Endothelial cell of umbilical vein (primary cell): ENCODE measurements around the gene NQO1. TPM values are rescaled to one million over a fixed set of nuclear protein-coding genes. Genes with fewer than 3 reads are reported as not detected.

Experiments
- BruUV-seq: library from RNA; stranded (reverse); fragments of 400-500 nt; replicated peaks from 2 replicates; lab custom pipeline; 2021; lab: Mats Ljungman, UMichigan
- CTCF ChIA-PET: fragments of 300-600, 350-600 bp; sonication (Branson Sonifier 250); formaldehyde crosslinking; loops from one replicate; lab custom pipeline; 2021; ENCODE audit warnings: antibody characterized with exemption, inconsistent platforms; lab: Charles Lee
- POLR2A ChIA-PET: fragments of 300-600, 350-600 bp; sonication (Branson Sonifier 250); formaldehyde crosslinking; loops from one replicate; lab custom pipeline; 2021; ENCODE audit warnings: antibody characterized with exemption, inconsistent platforms; lab: Charles Lee
- DNase-seq: peaks from one replicate; pipeline ENCODE4 v3.0.0-alpha.2; 2011; ENCODE audit warnings: low read depth, low spot score
- FAIRE-seq: peaks from 2 replicates; lab custom pipeline; 2011; peaks lifted over from hg19 to GRCh38; lab: Jason Lieb, UNC
- H2AFZ ChIP-seq: 2 replicates; pipeline ENCODE4 v1.6.0; 2012; ENCODE audit warnings: low read depth, low read length, control low read depth, inconsistent platforms
- H3K27ac ChIP-seq: 2 replicates; pipeline ENCODE4 v1.5.1; 2011; ENCODE audit warnings: low read depth, mild to moderate bottlenecking, control low read depth, low read length, moderate library complexity; ENCODE audit not compliant: insufficient read depth
- H3K27me3 ChIP-seq, 2 experiments: 2 replicates each; pipeline versions ENCODE4 v1.6.0 to v1.6.1; 2011; ENCODE audit warnings: low read length in 2 of 2, mixed read lengths in 1 of 2; ENCODE audit not compliant: control insufficient read depth in 2 of 2, insufficient read depth in 2 of 2
- H3K36me3 ChIP-seq, 2 experiments: 2 replicates in 1 of 2; 3 replicates in 1 of 2; pipeline ENCODE4 v1.5.1; 2011; ENCODE audit warnings: low read length in 2 of 2, mild to moderate bottlenecking in 1 of 2, moderate library complexity in 1 of 2; ENCODE audit not compliant: control insufficient read depth in 2 of 2, insufficient read depth in 2 of 2; ENCODE audit errors: extremely low read depth in 1 of 2
- H3K4me1 ChIP-seq: 3 replicates; pipeline ENCODE4 v1.5.1; 2011; ENCODE audit warnings: mild to moderate bottlenecking, low read length; ENCODE audit not compliant: control insufficient read depth, insufficient read depth; ENCODE audit errors: extremely low read depth
- H3K4me2 ChIP-seq: 2 replicates; pipeline ENCODE4 v1.6.1; 2011; ENCODE audit warnings: low read length, control low read depth, mixed read lengths; ENCODE audit not compliant: insufficient read depth
- H3K4me3 ChIP-seq, 3 experiments: fragments of 200-600 bp in 1 of 3; sonication (generic), shearing (Covaris generic) in 1 of 3; replicated peaks in 1 of 3; 2 replicates each; pipeline ENCODE4 v1.5.1; 2011 to 2016; ENCODE audit warnings: control low read depth in 3 of 3, low read length in 3 of 3, mild to moderate bottlenecking in 2 of 3, inconsistent platforms in 1 of 3, low read depth in 1 of 3, moderate library complexity in 1 of 3; ENCODE audit not compliant: insufficient read depth in 1 of 3
- H3K79me2 ChIP-seq: 2 replicates; pipeline ENCODE4 v1.6.0; 2012; ENCODE audit warnings: low read length, inconsistent platforms; ENCODE audit not compliant: control insufficient read depth, insufficient read depth
- H3K9ac ChIP-seq: replicated peaks from 2 replicates; pipeline ENCODE3; 2011; ENCODE audit warnings: low read length, control low read depth; ENCODE audit not compliant: insufficient read depth; ENCODE audit errors: extremely low read depth
- H3K9me1 ChIP-seq: replicated peaks from 3 replicates; pipeline ENCODE4 v1.6.0; 2011; ENCODE audit warnings: mild to moderate bottlenecking, low read length; ENCODE audit not compliant: control insufficient read depth, insufficient read depth; ENCODE audit errors: extremely low read depth
- H3K9me3 ChIP-seq: replicated peaks from 2 replicates; pipeline ENCODE4 v1.5.1; 2012; ENCODE audit warnings: low read length, inconsistent platforms; ENCODE audit not compliant: control insufficient read depth, insufficient read depth
- H4K20me1 ChIP-seq: replicated peaks from 2 replicates; pipeline ENCODE3; 2011; ENCODE audit warnings: mild to moderate bottlenecking, low read length; ENCODE audit not compliant: control insufficient read depth, insufficient read depth; ENCODE audit errors: extremely low read depth
- CTCF ChIP-seq, 2 donors: IDR thresholded peaks; 1 replicate in 1 of 2; 2 replicates in 1 of 2; pipeline ENCODE4 v1.5.1; 2011; ENCODE audit warnings: low read length in 2 of 2, mild to moderate bottlenecking in 2 of 2, moderate library complexity in 2 of 2, control low read depth in 1 of 2, inconsistent platforms in 1 of 2, low read depth in 1 of 2; ENCODE audit not compliant: insufficient read depth in 1 of 2; ENCODE audit errors: extremely low read depth in 1 of 2
- EZH2 ChIP-seq: IDR thresholded peaks from 2 replicates; pipeline ENCODE4 v1.6.1; 2012; ENCODE audit warnings: borderline replicate concordance, low read depth, mild to moderate bottlenecking, moderate library complexity, low read length, inconsistent platforms; ENCODE audit not compliant: severe bottlenecking
- FOS ChIP-seq: IDR thresholded peaks from 2 replicates; pipeline ENCODE4 v1.6.1; 2011; ENCODE audit warnings: mild to moderate bottlenecking, low read length, moderate library complexity, borderline replicate concordance; ENCODE audit not compliant: insufficient read depth
- GATA2 ChIP-seq: IDR thresholded peaks from 2 replicates; pipeline ENCODE4 v1.7.0; 2011; ENCODE audit warnings: low read depth, mild to moderate bottlenecking, moderate library complexity, mixed read lengths, low read length; ENCODE audit not compliant: insufficient read length, insufficient read depth
- JUN ChIP-seq: IDR thresholded peaks from 2 replicates; pipeline ENCODE4 v1.6.1; 2011; ENCODE audit warnings: borderline replicate concordance, low read depth; ENCODE audit not compliant: insufficient read length, insufficient read depth
- MAX ChIP-seq: IDR thresholded peaks from 2 replicates; pipeline ENCODE4 v1.6.1; 2011; ENCODE audit not compliant: insufficient read depth, insufficient read length
- MYC ChIP-seq: IDR thresholded peaks from one replicate; pipeline ENCODE4 v1.6.1; 2011; ENCODE audit warnings: mild to moderate bottlenecking, low read depth, low read length
- POLR2A ChIP-seq: IDR thresholded peaks from 2 replicates; pipeline ENCODE4 v1.6.1; 2012; ENCODE audit warnings: low read depth, mild to moderate bottlenecking, control low read depth, low read length
- POLR2AphosphoS5 ChIP-seq: IDR thresholded peaks from 2 replicates; pipeline ENCODE4 v1.6.1; 2012; ENCODE audit warnings: low read depth, mild to moderate bottlenecking, control low read depth, low read length, moderate library complexity; ENCODE audit not compliant: insufficient read depth
- dilution Hi-C: fragments of 300-500 bp; cut with MboI; formaldehyde crosslinking; loops from one replicate; pipeline ENCODE4 v1.15.0; 2019; ENCODE audit warnings: low sequenced_read_pairs; ENCODE audit not compliant: extremely low pct_ligation_motif_present
- intact Hi-C: fragments of 100-400 bp; cut with micrococcal nuclease; formaldehyde crosslinking; loops from one replicate; pipeline ENCODE4 v1.10.0; 2022
- polyA plus RNA-seq, 4 experiments: library from polyadenylated mRNA; depleted of rRNA in 3 of 4; stranded (reverse) in 3 of 4; unstranded in 1 of 4; fragments of >200 nt; gene quantifications; 2 replicates each; pipeline versions ENCODE4 v1.2.1 to v1.2.3, GENCODE V29; 2011 to 2012; ENCODE audit warnings: missing spikeins in 1 of 4
- total RNA-seq: library from RNA; stranded (reverse); gene quantifications from 2 replicates; pipeline ENCODE4 v1.2.3, GENCODE V29; 2021

Gene NQO1
- total and polyA plus RNA-seq, 2 donors (not counting 3 experiments of a cell fraction or from before 2014, with no cell fraction given) = 257 to 345 TPM

- POLR2A ChIA-PET = no interaction called here
- no peak for FAIRE-seq
Observed at GRCh38 chr16:69691980-69692911, 34.1 kb downstream of the NQO1 start.

More at GRCh38 chr16:69691980-69692911, 34.1 kb downstream of the NQO1 start:
- H3K4me3 ChIP-seq = no peak overlapping the region
- intact Hi-C loops (no loop called here), dilution Hi-C loops (no loop called here)
- no peaks in the 10 kb centered on the region for H3K79me2 ChIP-seq
- H4K20me1 ChIP-seq = no peaks in the 10 kb centered on the region
- no peak for DNase-seq
- no peak overlapping the region for H3K9ac ChIP-seq
- H3K27ac ChIP-seq = no peak overlapping the region
- no peaks in the 10 kb centered on the region for H3K9me1 ChIP-seq
- TF ChIP-seq JUN (no peak), MYC (no peak), FOS (no peak), MAX (no peak), CTCF (IDR thresholded peaks at IDR 0.05; ENCODE audit: extremely low read depth in 1 of 2, insufficient read depth in 1 of 2, low read depth in 1 of 2, low read length in 2 of 2) (no peak), GATA2 (no peak), POLR2A (no peak), POLR2AphosphoS5 (no peak), EZH2 (no peak)
- H3K27me3 ChIP-seq = no peaks in the 10 kb centered on the region
- H2AFZ ChIP-seq = no peak overlapping the region
- CTCF ChIA-PET = interaction anchor here (1.1 kb wide), 1 partner anchor 18 kb away, joined by 3 read pairs; no protein-coding TSS in a partner anchor
- H3K4me2 ChIP-seq = no peak overlapping the region
- BruUV-seq = no TSS peak
- H3K9me3 ChIP-seq = no peaks in the 10 kb centered on the region
- H3K36me3 ChIP-seq = peaks cover 27 to 29% of the 10 kb centered on the region in 2 experiments
- H3K4me1 ChIP-seq = no peaks in the 10 kb centered on the region
